ENCODE data around the gene TPRN.

TPRN gene

GRCh38 chr9:137236238-137236935 is 35.8 kb upstream of the TPRN start:
- DNase-seq (ENCODE audit: low read depth, low spot score) = peak; percentile 92

GRCh38 chr9:137235424-137236237 is 35.1 kb upstream of the TPRN start:
- DNase-seq (ENCODE audit: low read depth, low spot score) = no peak

- DNase-seq (ENCODE audit: low read depth, low spot score) = no peak
These were observed 34.4 kb upstream of the TPRN start for GRCh38 chr9:137234758-137235423.

DNA sequence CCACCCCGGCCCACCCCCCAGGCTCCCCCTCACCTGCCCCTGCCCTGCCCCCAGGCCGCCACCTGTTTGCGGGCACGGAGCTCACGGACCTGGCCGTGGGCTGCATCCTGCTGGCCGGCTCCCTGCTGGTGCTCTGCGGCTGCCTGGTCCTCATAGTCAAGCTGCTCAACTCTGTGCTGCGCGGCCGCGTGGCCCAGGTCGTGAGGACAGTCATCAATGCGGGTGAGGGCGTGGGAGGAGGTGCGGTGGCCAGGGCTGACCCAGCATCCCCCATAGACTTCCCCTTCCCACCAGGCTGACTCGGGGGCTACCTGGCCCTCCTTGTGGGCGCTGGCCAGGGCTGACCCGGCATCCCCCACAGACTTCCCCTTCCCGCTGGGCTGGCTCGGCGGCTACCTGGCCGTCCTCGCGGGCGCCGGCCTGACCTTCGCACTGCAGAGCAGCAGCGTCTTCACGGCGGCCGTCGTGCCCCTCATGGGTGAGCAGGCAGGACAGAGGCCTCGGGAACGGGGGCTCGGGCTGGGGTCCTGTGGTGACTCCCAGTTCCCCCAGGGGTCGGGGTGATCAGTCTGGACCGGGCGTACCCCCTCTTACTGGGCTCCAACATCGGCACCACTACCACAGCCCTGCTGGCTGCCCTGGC is 33.6 kb upstream of the TPRN start:
- DNase-seq (ENCODE audit: low read depth, low spot score) = no peak

DNA sequence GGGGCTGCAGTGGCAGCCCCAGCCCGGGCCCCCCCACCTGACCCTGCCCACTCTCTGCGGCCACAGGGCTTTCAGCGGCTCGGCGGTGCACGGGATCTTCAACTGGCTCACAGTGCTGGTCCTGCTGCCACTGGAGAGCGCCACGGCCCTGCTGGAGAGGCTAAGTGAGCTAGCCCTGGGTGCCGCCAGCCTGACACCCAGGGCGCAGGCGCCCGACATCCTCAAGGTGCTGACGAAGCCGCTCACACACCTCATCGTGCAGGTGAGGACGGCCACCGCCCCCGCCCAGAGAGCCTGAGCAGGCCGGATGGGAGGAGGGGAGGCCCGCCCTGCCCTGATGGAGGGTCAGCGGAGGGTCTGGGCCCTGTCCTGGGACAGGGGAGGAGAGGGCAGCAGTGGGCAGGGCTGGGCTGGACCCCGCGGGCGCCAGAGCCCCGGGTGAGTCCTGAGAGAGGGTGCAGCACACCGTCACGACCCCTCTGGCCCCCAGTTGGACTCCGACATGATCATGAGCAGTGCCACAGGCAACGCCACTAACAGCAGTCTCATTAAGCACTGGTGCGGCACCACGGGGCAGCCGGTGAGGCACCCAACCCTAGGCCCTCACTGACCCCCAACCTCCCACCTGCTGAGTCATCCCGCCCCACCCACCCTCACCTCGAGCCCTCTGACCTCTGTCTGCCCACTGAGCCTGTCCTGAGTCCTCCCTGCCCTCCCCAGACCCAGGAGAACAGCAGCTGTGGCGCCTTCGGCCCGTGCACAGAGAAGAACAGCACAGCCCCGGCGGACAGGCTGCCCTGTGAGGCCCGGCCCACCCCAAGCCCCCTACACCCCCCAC is 32.8 kb upstream of the TPRN start:
- DNase-seq (ENCODE audit: low read depth, low spot score) = no peak

GRCh38 chr9:137232510-137232909 is 32.0 kb upstream of the TPRN start:
- DNase-seq (ENCODE audit: low read depth, low spot score) = no peak

DNA sequence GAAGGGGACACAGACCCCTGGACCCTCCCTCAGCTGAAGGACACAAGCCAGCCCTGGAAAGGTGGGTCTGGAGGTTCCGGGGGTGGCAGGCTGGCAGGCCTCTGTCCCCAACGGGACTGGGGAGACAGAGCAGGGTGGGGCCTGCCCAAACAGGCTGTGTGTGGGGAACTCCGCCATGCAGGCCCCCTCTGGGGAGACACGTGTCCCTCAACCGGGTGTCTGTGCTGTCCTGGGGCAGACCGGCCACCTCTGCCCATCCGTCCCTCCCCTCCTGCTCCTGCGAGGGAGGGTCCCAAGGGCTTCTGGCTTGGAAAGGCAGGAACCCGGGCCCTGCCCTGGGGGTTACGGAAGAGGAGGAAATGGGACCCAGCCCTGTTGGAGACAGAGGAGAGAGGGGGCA is 31.6 kb upstream of the TPRN start:
- DNase-seq (ENCODE audit: low read depth, low spot score) = no peak

GRCh38 chr9:137231372-137232039 is 31.0 kb upstream of the TPRN start:
- no peak for DNase-seq (ENCODE audit: low read depth, low spot score)

DNA sequence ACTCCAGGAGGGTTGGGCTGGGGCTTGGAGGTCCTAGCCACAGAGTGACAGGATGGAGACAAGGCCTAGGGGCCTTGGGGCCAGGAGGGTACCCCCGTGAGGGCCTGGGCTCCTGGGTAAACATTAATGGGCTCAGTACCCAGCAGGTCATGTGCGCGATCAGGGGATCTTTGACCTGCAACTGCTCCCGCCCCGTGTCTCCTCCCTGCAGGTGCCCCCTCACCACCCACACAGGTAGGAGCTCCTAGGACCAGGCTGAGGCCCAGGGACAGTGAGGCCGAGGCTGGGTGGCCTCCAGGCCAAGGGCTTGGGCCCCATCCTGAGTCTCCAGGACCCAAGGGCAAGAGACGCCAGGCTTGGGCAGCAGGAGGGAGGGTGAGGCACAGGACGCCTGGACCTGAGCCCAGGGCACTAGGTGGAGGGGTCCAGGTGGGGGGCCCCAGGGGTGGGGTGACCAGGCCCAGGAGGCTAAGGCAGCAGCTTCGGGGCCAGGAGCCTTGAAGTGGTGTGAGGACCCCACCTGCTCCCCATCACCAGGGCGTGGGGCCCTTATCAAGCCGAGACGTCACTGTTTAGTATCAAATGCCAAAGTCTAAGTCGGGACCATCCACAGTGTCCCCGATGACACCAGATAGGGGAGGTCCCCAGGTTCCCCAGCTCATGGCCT is 30.3 kb upstream of the TPRN start, which contains the start of gene SLC34A3:
SLC34A3 (plus strand) TSS at position 197 of the 667 bp plus-strand sequence. CDS start 802 bp downstream, outside the sequence.
- DNase-seq (ENCODE audit: low read depth, low spot score) = no peak

- no peak for DNase-seq (ENCODE audit: low read depth, low spot score)
These were observed 29.6 kb upstream of the TPRN start for GRCh38 chr9:137229903-137230704.

- no peak for DNase-seq (ENCODE audit: low read depth, low spot score)
These were observed 28.7 kb upstream of the TPRN start for GRCh38 chr9:137228968-137229896.

DNA sequence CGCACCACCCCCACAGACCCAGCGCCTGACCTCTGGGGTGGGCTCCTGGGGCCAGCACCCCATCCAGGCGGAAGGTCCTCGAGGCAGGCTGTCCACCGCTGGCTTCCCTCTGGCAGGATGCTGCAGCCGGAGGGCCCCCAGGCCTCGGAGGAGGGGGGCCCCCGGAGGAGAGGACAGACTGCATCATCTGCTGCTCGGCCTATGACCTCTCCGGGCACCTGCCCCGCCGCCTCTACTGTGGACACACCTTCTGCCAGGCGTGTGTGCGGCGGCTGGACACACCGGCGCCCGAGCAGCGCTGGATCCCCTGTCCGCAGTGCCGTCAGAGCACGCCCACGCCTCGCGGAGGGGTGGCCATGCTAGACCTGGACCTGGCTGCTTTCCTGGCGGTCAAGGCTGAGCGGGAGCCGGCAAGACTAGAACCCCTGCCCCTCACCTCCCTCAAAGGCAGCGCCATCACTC is 28.0 kb upstream of the TPRN start:
- no peak for DNase-seq (ENCODE audit: low read depth, low spot score)

GRCh38 chr9:137227853-137228505 is 27.4 kb upstream of the TPRN start:
- no peak for DNase-seq (ENCODE audit: low read depth, low spot score)

DNA sequence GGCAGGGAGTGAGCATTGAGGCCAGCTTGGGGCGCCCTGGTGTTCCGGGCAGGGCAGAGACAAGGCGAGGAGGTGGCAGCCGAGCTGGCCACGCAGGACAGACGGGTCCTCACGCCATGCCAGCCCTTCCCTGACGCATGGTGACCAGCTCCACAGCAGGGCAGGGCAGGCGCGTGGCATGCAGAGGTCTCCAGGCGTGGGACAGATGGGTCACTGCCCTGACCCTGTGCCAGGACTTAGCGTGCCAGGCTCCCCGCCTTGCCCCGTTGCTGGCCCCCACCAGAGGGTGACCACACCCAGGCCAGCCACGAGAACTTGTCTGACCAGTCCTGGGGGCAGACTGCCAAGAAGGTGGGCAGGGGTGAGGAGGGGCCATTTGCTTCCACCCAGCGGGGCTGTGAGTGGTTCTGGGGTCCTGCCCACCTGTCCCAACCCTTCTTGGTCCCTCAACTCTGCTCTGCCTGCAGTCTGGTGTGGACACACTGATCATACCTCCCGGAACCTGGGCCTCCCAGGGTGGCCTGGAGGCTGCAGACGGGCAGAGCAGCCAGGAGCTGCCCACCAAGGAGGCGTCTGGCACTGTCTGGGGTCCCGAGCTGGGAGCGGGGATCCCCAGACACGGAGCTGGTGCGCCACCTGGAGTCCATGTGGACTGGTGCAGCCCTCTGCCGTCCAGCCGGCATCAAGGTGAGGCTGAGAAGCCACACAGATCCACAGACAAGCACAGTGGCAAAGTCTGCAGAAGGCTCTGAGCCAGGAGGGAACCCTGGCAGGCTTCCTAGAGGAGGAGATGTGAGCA is 26.7 kb upstream of the TPRN start, which contains the start of gene RNF224:
RNF224 (plus strand) TSS at position 449 of the 799 bp plus-strand sequence. CDS start 834 bp downstream, outside the sequence.
- DNase-seq (ENCODE audit: low read depth, low spot score) = peak; percentile 90

DNA sequence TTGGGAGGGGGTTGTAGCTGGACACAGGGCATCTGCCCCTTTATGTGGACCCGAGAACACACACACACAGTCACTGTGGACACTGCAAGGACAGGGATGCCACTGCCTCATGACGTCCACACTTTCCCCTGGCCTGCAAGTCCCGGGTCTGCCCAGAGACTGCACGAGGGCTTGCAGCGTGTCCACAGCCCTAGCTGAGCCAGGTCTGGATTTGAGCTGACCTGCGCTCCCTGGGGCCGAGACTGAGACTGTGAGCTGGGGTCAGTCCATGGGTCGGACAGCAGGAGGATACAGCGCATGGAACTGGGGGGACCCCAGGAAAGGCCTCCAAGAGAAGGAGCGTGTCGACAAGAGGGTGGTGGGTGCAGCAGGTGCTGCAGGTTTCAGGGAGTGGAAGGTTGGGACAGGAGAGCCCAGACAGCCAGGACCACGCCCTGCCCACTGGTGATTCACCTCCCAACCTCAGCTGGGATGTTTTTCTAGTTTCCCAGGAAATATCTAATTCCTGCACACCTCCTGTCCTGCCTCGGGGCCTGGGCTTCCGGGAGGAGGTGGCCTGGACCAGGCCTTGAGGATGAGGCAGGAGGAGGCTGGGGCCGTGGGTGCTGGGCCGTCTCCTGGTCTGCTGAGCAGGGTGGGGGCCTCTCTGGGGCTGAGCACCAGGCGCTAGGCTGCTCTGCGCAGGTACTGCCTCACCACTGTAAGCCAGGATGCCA is 26.0 kb upstream of the TPRN start:
- no peak for DNase-seq (ENCODE audit: low read depth, low spot score)

All from astrocyte of the hippocampus (primary cell).